Activated T-helper 1 cell treated with anti-CD3 and anti-CD28 coated beads, Interleukin-2, amount 50 U/mL, for 16 hours (primary cell): Measurements from ENCODE around the gene C19orf73.
"Not testable (repeated sequence)": the region's sequence is repeated elsewhere in the genome, so short reads cannot be mapped to it uniquely, and the experiment has no call there.

Experiments used
- DNase-seq, 2 donors: peaks; one replicate each; pipeline ENCODE4 v3.0.0-alpha.2; 2020; ENCODE audit warnings: low read depth in 1 of 2, low spot score in 1 of 2

The C19orf73 gene

DNA sequence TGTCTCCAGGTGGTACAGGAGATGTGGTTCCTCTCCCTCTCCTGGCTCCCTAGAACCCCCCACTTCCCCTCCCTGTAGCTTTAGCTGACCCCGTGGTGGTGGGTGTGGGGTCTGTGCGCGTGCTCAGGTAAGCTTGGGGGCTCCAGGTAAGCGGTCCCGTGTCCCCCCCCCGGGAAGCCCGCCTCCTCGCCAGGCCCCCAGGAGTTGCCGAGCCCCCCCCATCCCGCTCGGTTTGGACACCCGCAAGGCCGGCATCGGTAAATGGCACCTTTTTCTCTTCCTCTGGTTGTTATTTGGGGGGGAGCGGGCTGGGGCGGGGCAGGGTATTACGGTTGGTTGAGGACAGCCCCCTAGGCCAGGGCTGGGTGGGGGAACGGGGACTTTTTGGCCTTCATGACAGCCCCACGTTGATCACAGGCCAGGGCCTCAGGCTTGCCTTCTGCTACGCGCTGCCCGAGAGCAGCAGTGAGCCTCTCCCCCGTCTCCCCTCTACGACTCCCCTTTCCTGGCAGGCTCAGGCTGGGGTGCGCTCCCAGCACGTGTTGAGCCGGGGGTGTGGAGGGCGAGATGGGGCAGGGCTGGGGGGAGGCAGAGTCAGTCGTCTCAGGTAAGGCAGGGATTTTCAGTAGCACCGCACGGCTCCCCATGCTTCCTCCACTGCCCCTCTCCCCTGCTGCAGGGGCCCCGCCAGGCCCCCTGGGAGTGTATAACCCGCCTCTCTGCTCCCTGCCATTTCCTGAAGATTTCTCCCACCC, 15.4 kb downstream of the C19orf73 start:
- no peak for DNase-seq

DNA sequence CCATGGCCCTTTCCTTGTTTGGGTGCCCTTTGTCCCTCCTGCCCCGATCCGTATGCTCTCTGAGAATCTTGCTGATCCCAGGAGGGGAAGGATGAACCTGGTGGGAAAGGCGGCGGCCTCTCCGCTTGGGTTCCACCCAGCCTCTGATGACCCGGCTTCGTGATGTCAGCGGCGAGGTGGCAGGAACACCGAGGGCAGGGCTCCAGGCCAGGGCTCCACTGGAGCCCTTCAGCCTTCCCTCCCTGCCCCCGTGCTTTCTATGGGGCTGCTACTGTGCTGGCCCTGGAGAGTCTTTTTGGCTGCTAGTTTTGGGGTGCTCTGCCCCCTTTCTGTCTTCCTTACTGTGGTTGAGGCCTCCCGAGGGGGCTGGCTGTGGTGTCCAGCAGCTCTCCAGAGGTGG, 16.6 kb downstream of the C19orf73 start:
- DNase-seq, result no peak

- no peak for DNase-seq
These were observed 17.8 kb downstream of the C19orf73 start for GRCh38 chr19:49101160-49101559.

GRCh38 chr19:49098795-49099194, 20.1 kb downstream of the C19orf73 start:
- no peak for DNase-seq

DNA sequence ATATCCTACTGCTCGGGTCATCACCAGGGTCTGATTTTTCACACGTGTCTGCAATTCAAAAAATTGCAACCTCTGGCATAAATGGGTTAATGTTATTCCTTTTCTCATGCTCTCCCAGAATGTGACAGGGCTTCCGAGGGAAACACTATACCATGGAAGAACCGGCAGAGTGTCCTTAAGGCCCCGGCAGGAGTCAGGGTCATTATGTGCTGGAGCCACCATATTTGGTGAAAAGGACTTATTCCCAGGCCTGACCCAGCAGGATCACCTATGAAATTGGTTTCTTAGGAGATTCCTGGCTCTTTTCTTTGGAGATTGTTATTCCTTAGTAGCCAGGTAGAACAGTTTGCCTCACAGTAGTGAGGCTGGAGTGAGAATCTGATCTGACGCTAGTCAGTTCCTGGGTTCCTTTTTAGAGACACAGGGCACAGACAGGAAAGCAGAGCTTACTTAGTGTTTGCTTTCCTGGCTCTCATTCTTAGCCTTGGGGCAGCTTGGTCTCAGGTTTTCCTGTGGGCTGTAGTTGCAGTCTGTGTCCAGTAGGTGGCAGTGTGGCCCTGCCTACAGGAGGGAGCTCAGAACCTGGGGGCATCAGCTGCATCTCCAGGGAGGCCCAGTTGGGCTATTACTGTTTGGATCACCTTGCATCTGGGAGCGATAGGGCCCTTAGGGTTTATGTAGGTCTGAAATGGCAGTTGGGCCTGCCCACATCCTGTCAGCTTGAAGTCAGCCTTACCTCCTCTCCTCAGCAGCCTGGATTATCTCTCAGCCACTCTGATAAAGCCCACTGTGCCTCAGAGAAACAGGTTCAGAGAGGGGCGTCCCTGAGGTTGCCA, 21.3 kb downstream of the C19orf73 start:
- peak; percentile 41 to 57 for DNase-seq

GRCh38 chr19:49094505-49095482, 24.1 kb downstream of the C19orf73 start:
- DNase-seq, result no peak

DNA sequence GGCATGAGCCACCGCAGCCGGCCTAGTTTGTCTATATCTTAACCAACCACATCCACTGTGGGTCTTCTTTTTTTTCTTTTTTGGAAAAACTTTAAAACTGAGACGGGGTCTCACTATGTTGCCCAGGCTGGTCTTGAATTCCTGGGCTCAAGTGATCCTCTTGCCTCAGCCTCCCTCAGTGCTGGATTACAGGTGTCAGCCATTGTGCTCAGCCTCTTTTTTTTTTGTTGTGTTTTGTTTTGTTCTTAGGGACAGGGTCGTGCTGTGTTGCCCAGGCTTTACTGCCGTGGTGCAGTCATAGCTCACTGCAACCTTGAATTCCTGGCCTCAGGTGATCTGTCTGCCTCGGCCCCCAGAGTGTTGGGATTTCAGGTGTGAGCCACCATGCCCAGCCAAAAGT, 26.3 kb downstream of the C19orf73 start:
- DNase-seq, result no peak

DNA sequence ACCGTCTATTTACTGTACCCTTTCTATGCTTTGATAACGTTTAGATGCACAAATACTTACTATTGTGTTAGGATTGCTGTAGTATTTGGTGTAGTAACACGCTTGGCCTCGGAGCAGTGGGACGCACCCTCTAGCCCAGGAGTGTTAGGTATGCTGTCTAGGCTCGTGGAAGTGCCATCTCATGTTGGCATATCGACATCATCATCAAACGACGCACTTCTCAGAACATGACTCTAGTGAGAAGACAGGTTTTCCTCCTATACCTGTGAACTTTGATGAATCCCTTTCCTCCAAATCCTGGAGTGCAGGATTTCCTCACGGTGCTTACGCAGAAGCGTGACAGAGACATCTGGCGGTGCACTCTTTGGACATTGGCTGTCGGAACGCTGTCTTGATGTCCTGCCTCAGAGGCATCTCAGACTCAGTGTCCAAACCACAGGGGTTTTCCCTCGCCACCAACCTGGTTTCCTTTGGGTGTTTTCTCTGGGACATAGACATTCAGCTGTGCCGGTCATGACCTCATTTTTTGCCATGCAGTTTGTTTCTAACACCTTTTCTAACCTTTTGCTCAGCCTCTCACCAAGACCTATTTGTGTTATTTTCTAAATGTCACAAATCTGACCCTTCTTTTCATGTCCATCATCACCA, 27.4 kb downstream of the C19orf73 start:
- no peak for DNase-seq

GRCh38 chr19:49086296-49086695, 32.6 kb downstream of the C19orf73 start:
- no peak for DNase-seq

GRCh38 chr19:49085868-49086232, 33.1 kb downstream of the C19orf73 start:
- no peak for DNase-seq

GRCh38 chr19:49085020-49085867, 33.7 kb downstream of the C19orf73 start, which contains the start of gene SNRNP70:
Gene SNRNP70 (plus strand): TSS chr19:49085451. CDS start chr19:49086415, 964 bp downstream.
- DNase-seq, result peak; percentile 96 to 99

DNA sequence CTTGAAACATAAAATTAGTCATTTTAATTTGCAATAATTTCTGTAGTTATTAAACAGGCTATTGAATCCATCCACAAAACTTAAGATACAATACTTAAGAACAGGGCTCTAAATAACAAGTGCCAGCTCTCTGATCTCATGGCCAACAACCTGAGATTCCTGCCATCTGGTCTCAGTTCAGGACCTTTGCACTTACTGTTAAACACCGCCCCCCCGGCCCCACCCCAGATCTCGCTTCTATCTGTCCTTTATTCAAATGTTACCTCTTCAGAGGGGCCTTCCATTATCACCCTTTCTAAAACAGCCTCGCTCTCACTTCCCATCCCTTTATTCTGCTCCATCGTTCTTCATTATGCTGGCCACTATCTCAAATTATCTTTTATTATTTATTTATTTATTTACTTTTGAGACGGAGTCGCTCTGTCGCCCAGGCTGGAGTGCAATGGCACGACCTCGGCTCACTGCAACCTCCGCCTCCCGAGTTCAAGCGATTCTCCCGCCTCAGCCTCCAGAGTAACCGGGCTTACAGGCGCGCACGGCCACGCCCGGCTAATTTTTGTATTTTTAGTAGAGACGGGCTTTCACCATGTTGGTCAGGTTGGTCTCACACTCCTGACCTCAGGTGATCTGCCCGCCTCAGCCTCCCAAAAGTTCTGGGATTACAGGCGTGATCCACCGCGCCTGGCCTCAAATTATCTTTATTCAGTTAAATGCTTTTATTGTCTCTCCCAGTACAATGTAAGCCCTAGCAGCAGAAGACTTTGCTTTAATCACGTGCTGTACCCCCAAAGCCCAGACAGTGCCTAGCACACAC, 34.5 kb downstream of the C19orf73 start:
- DNase-seq, result no peak

GRCh38 chr19:49081273-49081672, 37.7 kb downstream of the C19orf73 start:
- DNase-seq, result no peak

DNA sequence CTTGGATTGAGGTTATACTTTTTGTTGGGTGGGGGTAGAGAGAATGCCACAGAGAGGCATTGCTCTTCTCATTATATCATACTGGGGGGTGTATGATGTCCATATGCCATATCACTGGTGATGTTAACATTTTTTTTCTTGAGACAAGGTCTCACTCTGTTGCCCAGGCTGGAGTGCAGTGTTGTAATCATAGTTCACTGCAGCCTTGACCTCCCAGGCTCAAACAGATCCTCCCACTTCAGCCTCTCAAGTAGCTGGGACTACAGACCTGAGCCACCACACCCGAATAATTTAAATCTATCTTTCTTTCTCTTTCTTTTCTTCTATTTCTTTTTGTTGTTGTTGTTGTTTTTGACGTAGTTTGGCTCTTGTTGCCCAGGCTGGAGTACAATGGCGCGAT, 38.6 kb downstream of the C19orf73 start:
- no peak for DNase-seq

- not testable (repeated sequence) for DNase-seq
These were observed 44.1 kb downstream of the C19orf73 start for GRCh38 chr19:49074869-49075268.

DNA sequence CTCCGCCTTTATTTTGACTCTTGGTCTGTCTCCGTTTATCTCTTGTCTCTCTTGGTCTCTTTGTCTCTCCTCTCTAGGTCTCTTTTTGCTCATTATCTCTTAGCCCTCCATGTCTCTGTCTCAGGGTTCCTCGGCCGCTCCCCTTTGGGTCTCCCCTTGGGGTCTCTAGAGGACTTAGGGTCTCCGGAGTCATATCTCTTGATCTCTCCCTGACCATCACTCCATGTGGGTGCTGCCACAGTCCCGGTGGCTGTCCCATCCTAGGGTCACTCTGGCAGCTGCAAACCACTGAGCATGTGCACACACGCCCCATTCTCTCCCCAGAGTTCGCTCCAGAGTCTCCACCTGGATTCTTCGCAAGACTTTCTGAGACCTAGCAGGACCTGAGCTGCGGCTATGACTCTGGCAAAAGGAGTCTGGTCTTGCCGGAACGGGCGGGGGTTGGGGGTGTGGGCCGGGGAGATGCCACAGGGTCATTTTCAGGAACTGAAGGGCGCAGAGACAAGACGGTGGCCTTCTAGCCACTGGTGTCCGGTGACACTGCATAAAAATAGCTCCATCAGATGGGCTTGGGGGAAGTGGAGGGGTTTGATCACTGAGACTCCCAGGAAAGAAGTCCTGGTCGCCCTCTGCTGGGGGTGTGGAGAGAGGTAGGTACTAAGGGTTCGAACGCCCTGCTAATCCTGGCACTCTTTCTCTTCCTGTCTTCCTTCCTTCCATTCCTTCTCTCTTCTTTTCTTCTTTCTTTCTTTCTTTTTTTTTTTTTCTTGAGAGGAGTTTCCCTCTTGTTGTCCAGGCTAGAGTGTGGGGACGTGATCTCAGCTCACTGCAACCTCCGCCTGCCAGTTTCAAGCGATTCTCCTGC, 45.2 kb downstream of the C19orf73 start:
- DNase-seq, result no peak

- no peak for DNase-seq
These were observed 46.9 kb downstream of the C19orf73 start for GRCh38 chr19:49071860-49072547.
